ENCODE data around the gene KIAA2012.

The KIAA2012 gene

GRCh38 chr2:202069170-202070067 lies 3.6 kb upstream of the KIAA2012 start:
- no peak for TF ChIP-seq CTCF (IDR thresholded peaks at IDR 0.05; ENCODE audit: extremely low read depth, insufficient read depth, missing control alignments)
- no peak for DNase-seq (ENCODE audit: low spot score)
- in situ Hi-C loops (cut with MboI; ENCODE audit: low pct_unique_long_range_greater_than_20kb, low sequenced_read_pairs, unreplicated experiment), result no loop called here

DNA sequence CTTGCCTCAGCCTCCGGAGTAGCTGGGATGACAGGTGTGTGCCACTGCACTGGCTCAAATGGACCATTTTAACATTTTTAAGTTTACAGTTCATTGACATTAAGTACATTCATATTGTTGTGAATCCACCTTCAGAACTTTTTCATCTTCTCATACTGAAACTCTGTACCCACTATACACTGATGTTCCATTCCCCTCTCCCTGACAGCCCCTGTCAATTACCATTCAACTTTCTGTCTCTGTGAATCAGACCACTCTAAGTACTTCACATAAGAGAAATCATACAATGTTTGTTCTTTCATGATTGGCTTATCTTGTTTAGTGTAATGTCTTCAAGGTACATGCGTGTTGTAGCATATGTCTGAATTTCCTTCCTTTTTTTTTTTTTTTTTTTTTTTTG lies 1.9 kb upstream of the KIAA2012 start:
- no peak for TF ChIP-seq CTCF (IDR thresholded peaks at IDR 0.05; ENCODE audit: extremely low read depth, insufficient read depth, missing control alignments)
- in situ Hi-C loops (cut with MboI; ENCODE audit: low pct_unique_long_range_greater_than_20kb, low sequenced_read_pairs, unreplicated experiment), result no loop called here
- DNase-seq (ENCODE audit: low spot score), result no peak

- no peak for DNase-seq (ENCODE audit: low spot score)
- TF ChIP-seq CTCF (IDR thresholded peaks at IDR 0.05; ENCODE audit: extremely low read depth, insufficient read depth, missing control alignments), result peak; percentile 10
- in situ Hi-C loops (cut with MboI; ENCODE audit: low pct_unique_long_range_greater_than_20kb, low sequenced_read_pairs, unreplicated experiment), result no loop called here
Measured at GRCh38 chr2:202072226-202072625, 829 bp upstream of the KIAA2012 start.

DNA sequence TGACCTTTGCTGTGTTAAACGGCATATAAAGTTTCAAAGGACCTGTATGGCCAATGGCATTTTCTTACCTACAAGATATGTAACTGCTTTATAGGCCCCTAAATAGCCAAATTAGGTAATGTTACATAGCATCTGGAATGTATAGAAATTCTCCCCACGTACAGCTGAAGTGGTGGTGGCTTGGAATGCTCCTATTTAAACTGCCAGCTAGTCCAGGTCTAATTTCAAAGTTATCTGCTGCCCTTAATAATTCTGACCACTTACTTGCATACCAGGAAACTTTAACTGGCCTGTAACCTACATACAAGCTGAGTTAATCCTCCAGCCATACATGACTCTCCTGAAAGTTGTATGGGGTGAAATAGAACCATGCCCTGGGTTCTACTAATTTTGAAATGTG lies 1.3 kb downstream of the KIAA2012 start:
- no peak for TF ChIP-seq CTCF (IDR thresholded peaks at IDR 0.05; ENCODE audit: extremely low read depth, insufficient read depth, missing control alignments)
- in situ Hi-C loops (cut with MboI; ENCODE audit: low pct_unique_long_range_greater_than_20kb, low sequenced_read_pairs, unreplicated experiment), result no loop called here
- DNase-seq (ENCODE audit: low spot score), result no peak

DNA sequence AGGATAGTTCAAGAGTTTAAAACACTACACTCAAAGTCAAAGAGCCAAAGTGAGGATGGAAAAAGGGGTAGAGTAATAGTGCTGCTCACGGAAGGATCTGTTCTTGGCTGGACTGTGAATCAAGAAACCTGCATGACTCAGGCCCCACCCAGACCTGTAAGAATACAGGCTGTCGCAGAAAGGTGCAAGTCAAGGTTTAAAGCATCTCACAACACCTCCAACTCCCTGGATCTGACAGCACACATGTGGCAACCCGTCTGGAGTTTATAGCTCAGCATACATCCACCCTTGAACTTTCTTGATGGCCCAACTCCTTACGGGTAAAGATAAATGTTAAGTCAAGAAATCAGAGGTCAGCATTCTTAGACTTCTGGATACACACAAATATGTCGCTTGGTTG lies 6.3 kb downstream of the KIAA2012 start:
- no peak for DNase-seq (ENCODE audit: low spot score)
- in situ Hi-C loops (cut with MboI; ENCODE audit: low pct_unique_long_range_greater_than_20kb, low sequenced_read_pairs, unreplicated experiment), result no loop called here
- TF ChIP-seq CTCF (IDR thresholded peaks at IDR 0.05; ENCODE audit: extremely low read depth, insufficient read depth, missing control alignments), result no peak

- DNase-seq (ENCODE audit: low spot score), result no peak
- no peak for TF ChIP-seq CTCF (IDR thresholded peaks at IDR 0.05; ENCODE audit: extremely low read depth, insufficient read depth, missing control alignments)
- in situ Hi-C loops (cut with MboI; ENCODE audit: low pct_unique_long_range_greater_than_20kb, low sequenced_read_pairs, unreplicated experiment), result no loop called here
Measured at GRCh38 chr2:202084265-202084664, 11.2 kb downstream of the KIAA2012 start.
